ENCODE measurements around the gene SDK1.

Gene SDK1

DNA sequence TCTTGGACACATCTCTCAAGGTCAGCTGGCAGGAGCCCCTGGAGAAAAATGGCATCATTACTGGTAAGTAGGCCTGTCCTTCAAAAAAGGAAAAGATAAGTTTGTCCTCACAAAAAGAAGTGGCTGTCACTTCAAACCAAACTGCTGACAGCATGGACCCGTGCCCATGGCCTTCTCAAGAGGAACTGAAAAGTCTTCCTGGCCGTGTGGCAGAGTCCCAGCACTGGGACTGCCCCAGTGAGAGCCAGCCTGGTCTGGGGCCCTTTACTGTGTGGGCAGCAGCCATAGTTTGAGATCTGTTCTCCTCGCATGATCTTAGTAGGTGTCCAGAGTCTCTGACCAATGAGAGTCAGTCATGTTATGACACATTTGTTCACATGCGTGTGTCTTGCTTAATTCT, 766.8 kb downstream of the SDK1 start:
- Histone ChIP-seq H3K4me3 (ENCODE audit: low read depth, low read length) (no peak overlapping the region), H2BK12ac (ENCODE audit: low read length) (no peak overlapping the region), H2AFZ (ENCODE audit: insufficient read depth, low read length, poor library complexity) (no peak overlapping the region), H3K27ac (ENCODE audit: low read depth, low read length) (no peak overlapping the region), H4K8ac (ENCODE audit: low read depth, low read length) (no peak overlapping the region), H3K9ac (ENCODE audit: low read length) (no peak overlapping the region), H3K79me1 (ENCODE audit: low read length) (no peaks in the 10 kb centered on the region), H3K9me3 (ENCODE audit: insufficient read depth, low read depth, low read length) (peaks cover 2% of the 10 kb centered on the region), H2BK5ac (ENCODE audit: low read depth, low read length, poor library complexity) (no peak overlapping the region), H3K79me2 (ENCODE audit: control insufficient read depth, insufficient read depth, low read length, poor library complexity) (no peaks in the 10 kb centered on the region), H4K91ac (ENCODE audit: low read depth, low read length) (no peak overlapping the region), H3K18ac (ENCODE audit: low read length) (no peak overlapping the region), H3K4ac (ENCODE audit: low read depth, low read length) (no peak overlapping the region), H3K4me2 (ENCODE audit: low read length) (no peak overlapping the region), H2BK120ac (ENCODE audit: insufficient read depth, low read length, poor library complexity) (no peak overlapping the region), H3K27me3 (ENCODE audit: insufficient read depth, low read length) (no peaks in the 10 kb centered on the region), H2AK5ac (ENCODE audit: low read length) (no peak overlapping the region), H3K23ac (ENCODE audit: low read length) (no peak overlapping the region), H4K12ac (ENCODE audit: low read depth, low read length) (no peak overlapping the region), H3K14ac (ENCODE audit: low read length) (no peak overlapping the region), H3K36me3 (ENCODE audit: control insufficient read depth in 1 of 2, insufficient read depth in 2 of 2, low read length in 2 of 2) (peaks cover 16 to 20% of the 10 kb centered on the region in 2 experiments), H3K4me1 (ENCODE audit: control insufficient read depth in 1 of 2, insufficient read depth in 2 of 2, low read length in 2 of 2) (no peaks in the 10 kb centered on the region)
- WGBS (ENCODE audit: extremely low coverage, insufficient coverage, insufficient read length) = no CpG with 5 or more reads among the region's 4 CpGs
- DNase-seq = no peak

DNA sequence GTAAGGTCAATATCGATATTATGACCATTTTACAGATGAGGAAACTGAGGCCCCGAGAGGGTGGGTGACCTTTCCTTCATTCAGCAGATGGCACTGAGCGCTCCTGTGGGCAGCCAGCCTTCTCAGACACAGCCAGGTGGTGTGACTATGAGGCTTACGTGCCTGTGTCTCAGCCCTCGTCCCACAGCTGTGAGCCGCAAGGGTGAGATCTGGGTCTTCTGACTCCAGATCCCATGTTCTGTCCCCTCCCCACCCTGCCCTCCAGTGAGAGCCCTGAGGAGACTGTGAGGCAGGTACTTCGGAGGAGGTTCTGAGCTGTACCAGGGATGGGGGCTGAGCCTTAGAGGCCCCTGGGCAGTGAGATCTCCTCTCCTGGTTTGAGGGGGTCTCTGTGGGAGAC, 767.2 kb downstream of the SDK1 start:
- no peak overlapping the region for H3K27ac ChIP-seq (ENCODE audit: low read depth, low read length)
- H3K14ac ChIP-seq (ENCODE audit: low read length) = no peak overlapping the region
- H3K36me3 ChIP-seq (ENCODE audit: control insufficient read depth in 1 of 2, insufficient read depth in 2 of 2, low read length in 2 of 2) = peaks cover 16 to 20% of the 10 kb centered on the region in 2 experiments
- H3K9me3 ChIP-seq (ENCODE audit: insufficient read depth, low read depth, low read length) = peaks cover 2% of the 10 kb centered on the region
- no peaks in the 10 kb centered on the region for H3K79me2 ChIP-seq (ENCODE audit: control insufficient read depth, insufficient read depth, low read length, poor library complexity)
- no peaks in the 10 kb centered on the region for H3K4me1 ChIP-seq (ENCODE audit: control insufficient read depth in 1 of 2, insufficient read depth in 2 of 2, low read length in 2 of 2)
- H3K23ac ChIP-seq (ENCODE audit: low read length) = no peak overlapping the region
- no peak overlapping the region for H2AFZ ChIP-seq (ENCODE audit: insufficient read depth, low read length, poor library complexity)
- H3K18ac ChIP-seq (ENCODE audit: low read length) = no peak overlapping the region
- no peak overlapping the region for H4K8ac ChIP-seq (ENCODE audit: low read depth, low read length)
- H3K4ac ChIP-seq (ENCODE audit: low read depth, low read length) = no peak overlapping the region
- H2AK5ac ChIP-seq (ENCODE audit: low read length) = no peak overlapping the region
- DNase-seq = no peak
- no peak overlapping the region for H3K4me3 ChIP-seq (ENCODE audit: low read depth, low read length)
- no peak overlapping the region for H2BK5ac ChIP-seq (ENCODE audit: low read depth, low read length, poor library complexity)
- H4K91ac ChIP-seq (ENCODE audit: low read depth, low read length) = no peak overlapping the region
- WGBS (ENCODE audit: extremely low coverage, insufficient coverage, insufficient read length) = no CpG with 5 or more reads among the region's 7 CpGs
- H2BK120ac ChIP-seq (ENCODE audit: insufficient read depth, low read length, poor library complexity) = no peak overlapping the region
- H2BK12ac ChIP-seq (ENCODE audit: low read length) = no peak overlapping the region
- H3K27me3 ChIP-seq (ENCODE audit: insufficient read depth, low read length) = no peaks in the 10 kb centered on the region
- no peak overlapping the region for H3K9ac ChIP-seq (ENCODE audit: low read length)
- H3K79me1 ChIP-seq (ENCODE audit: low read length) = no peaks in the 10 kb centered on the region
- H4K12ac ChIP-seq (ENCODE audit: low read depth, low read length) = no peak overlapping the region
- H3K4me2 ChIP-seq (ENCODE audit: low read length) = no peak overlapping the region

DNA sequence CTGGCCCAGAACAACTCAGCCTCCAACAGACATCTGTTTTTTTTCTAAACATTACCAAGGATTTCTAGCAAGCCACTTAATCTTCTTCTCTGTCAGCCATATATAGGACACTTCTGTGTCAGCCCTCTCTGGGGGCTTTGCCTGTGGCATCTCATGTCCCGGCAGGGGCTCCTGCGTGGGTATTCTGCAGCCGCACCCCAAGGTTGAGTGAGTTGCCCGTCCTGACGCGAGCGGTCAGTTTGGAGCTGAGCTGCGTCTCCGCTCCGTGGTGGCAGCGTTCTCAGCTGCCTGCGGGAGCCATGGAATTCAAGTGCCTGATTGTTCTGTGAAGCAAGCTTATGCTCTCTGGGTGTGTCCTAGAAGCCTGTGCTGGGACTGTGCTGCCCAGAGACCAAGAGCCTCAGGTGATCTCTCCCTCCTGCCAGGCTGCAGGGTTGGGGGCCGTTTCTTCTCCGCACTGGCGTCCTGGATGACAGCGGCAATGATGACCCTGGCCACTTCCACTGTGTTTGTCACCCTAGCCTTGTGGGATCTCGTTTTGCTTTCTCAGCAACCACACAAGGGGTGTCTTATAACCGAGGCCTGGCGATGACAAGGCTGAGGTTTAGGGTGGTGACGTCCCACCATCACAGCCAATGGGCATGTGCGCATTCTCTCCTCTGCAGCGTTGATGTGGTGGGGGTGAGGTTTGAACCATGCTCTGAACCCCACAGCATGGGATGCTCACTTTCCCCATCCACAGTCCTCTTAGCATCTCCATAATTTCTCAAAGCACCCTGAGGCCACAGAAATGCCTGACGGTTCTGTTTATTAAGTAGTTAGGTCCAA, 768.4 kb downstream of the SDK1 start:
- peaks cover 16 to 20% of the 10 kb centered on the region in 2 experiments for H3K36me3 ChIP-seq (ENCODE audit: control insufficient read depth in 1 of 2, insufficient read depth in 2 of 2, low read length in 2 of 2)
- H3K27ac ChIP-seq (ENCODE audit: low read depth, low read length) = no peak overlapping the region
- H3K18ac ChIP-seq (ENCODE audit: low read length) = no peak overlapping the region
- H3K4ac ChIP-seq (ENCODE audit: low read depth, low read length) = no peak overlapping the region
- H3K4me2 ChIP-seq (ENCODE audit: low read length) = no peak overlapping the region
- H4K12ac ChIP-seq (ENCODE audit: low read depth, low read length) = no peak overlapping the region
- peaks cover 2% of the 10 kb centered on the region for H3K9me3 ChIP-seq (ENCODE audit: insufficient read depth, low read depth, low read length)
- no peak overlapping the region for H2BK12ac ChIP-seq (ENCODE audit: low read length)
- H2AK5ac ChIP-seq (ENCODE audit: low read length) = no peak overlapping the region
- no peak overlapping the region for H3K23ac ChIP-seq (ENCODE audit: low read length)
- H3K27me3 ChIP-seq (ENCODE audit: insufficient read depth, low read length) = no peaks in the 10 kb centered on the region
- H2BK120ac ChIP-seq (ENCODE audit: insufficient read depth, low read length, poor library complexity) = no peak overlapping the region
- H3K79me2 ChIP-seq (ENCODE audit: control insufficient read depth, insufficient read depth, low read length, poor library complexity) = no peaks in the 10 kb centered on the region
- H3K14ac ChIP-seq (ENCODE audit: low read length) = no peak overlapping the region
- H3K4me1 ChIP-seq (ENCODE audit: control insufficient read depth in 1 of 2, insufficient read depth in 2 of 2, low read length in 2 of 2) = no peaks in the 10 kb centered on the region
- no peak overlapping the region for H2AFZ ChIP-seq (ENCODE audit: insufficient read depth, low read length, poor library complexity)
- H4K8ac ChIP-seq (ENCODE audit: low read depth, low read length) = no peak overlapping the region
- no peak overlapping the region for H2BK5ac ChIP-seq (ENCODE audit: low read depth, low read length, poor library complexity)
- DNase-seq = no peak
- H4K91ac ChIP-seq (ENCODE audit: low read depth, low read length) = no peak overlapping the region
- no peak overlapping the region for H3K4me3 ChIP-seq (ENCODE audit: low read depth, low read length)
- H3K79me1 ChIP-seq (ENCODE audit: low read length) = no peaks in the 10 kb centered on the region
- H3K9ac ChIP-seq (ENCODE audit: low read length) = no peak overlapping the region
- WGBS (ENCODE audit: extremely low coverage, insufficient coverage, insufficient read length) = no CpG with 5 or more reads among the region's 23 CpGs

DNA sequence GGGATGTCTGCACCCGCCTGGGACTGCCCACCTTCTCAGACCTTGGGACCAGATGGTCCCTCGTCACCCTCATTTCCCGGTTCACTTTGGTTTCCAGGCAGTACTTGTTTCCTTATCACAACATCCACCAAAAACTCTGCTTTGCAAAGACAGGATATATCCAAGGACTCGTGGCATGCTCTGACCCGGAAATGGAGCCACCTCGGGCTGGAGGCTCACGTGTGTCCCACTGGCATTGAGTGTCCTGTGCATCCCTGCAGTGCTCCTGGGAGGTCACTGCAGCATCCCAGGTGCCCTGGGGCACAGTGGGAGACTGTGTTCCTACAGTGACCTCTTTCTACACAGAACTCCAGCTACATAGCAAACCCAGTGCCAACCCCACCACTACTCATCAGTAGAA, 769.2 kb downstream of the SDK1 start:
- no peak for DNase-seq
- Histone ChIP-seq H4K91ac (ENCODE audit: low read depth, low read length) (no peak overlapping the region), H4K12ac (ENCODE audit: low read depth, low read length) (no peak overlapping the region), H3K36me3 (ENCODE audit: control insufficient read depth in 1 of 2, insufficient read depth in 2 of 2, low read length in 2 of 2) (peaks cover 16 to 20% of the 10 kb centered on the region in 2 experiments), H3K18ac (ENCODE audit: low read length) (no peak overlapping the region), H2BK12ac (ENCODE audit: low read length) (no peak overlapping the region), H3K23ac (ENCODE audit: low read length) (no peak overlapping the region), H3K79me2 (ENCODE audit: control insufficient read depth, insufficient read depth, low read length, poor library complexity) (no peaks in the 10 kb centered on the region), H3K79me1 (ENCODE audit: low read length) (no peaks in the 10 kb centered on the region), H3K27ac (ENCODE audit: low read depth, low read length) (no peak overlapping the region), H3K14ac (ENCODE audit: low read length) (no peak overlapping the region), H2BK120ac (ENCODE audit: insufficient read depth, low read length, poor library complexity) (no peak overlapping the region), H2AFZ (ENCODE audit: insufficient read depth, low read length, poor library complexity) (no peak overlapping the region), H3K9me3 (ENCODE audit: insufficient read depth, low read depth, low read length) (peaks cover 2% of the 10 kb centered on the region), H2AK5ac (ENCODE audit: low read length) (no peak overlapping the region), H3K4me3 (ENCODE audit: low read depth, low read length) (no peak overlapping the region), H2BK5ac (ENCODE audit: low read depth, low read length, poor library complexity) (no peak overlapping the region), H3K4me1 (ENCODE audit: control insufficient read depth in 1 of 2, insufficient read depth in 2 of 2, low read length in 2 of 2) (no peaks in the 10 kb centered on the region), H3K9ac (ENCODE audit: low read length) (no peak overlapping the region), H3K4me2 (ENCODE audit: low read length) (no peak overlapping the region), H4K8ac (ENCODE audit: low read depth, low read length) (no peak overlapping the region), H3K4ac (ENCODE audit: low read depth, low read length) (no peak overlapping the region), H3K27me3 (ENCODE audit: insufficient read depth, low read length) (no peaks in the 10 kb centered on the region)
- WGBS (ENCODE audit: extremely low coverage, insufficient coverage, insufficient read length) = no CpG with 5 or more reads among the region's 7 CpGs

All from trophoblast cell (in vitro differentiated cells and primary cell).